ENCODE results near the gene TBC1D23. TPM values are rescaled to one million over a fixed set of nuclear protein-coding genes. Genes with fewer than 3 reads are reported as not detected.

Gene TBC1D23
- polyA plus RNA-seq, 3 donors = 10.2 to 22.7 (median 12.2) TPM

- Histone ChIP-seq H3K4me2 (replicated peaks; ENCODE audit: extremely low read depth, low read length, poor library complexity, severe bottlenecking) (no peak overlapping the region), H3K4me1 (ENCODE audit: control insufficient read depth in 1 of 2, insufficient read depth in 2 of 2, low read length in 2 of 2) (no peaks in the 10 kb centered on the region), H4K20me1 (ENCODE audit: insufficient read depth, low read length) (no peaks in the 10 kb centered on the region), H2AFZ (ENCODE audit: insufficient read depth, low read depth, low read length, poor library complexity, severe bottlenecking) (no peak overlapping the region), H3K27ac (ENCODE audit: low read depth in 1 of 2, low read length in 2 of 2) (no peak overlapping the region), H3K4me3 (replicated peaks in 1 of 3; ENCODE audit: low read depth in 2 of 3, low read length in 3 of 3) (no peak overlapping the region), H3K9me3 (replicated peaks in 1 of 2; ENCODE audit: control insufficient read depth in 1 of 2, insufficient read depth in 1 of 2, low read length in 2 of 2) (no peaks in the 10 kb centered on the region), H3K9ac (ENCODE audit: insufficient read depth, low read length, poor library complexity, severe bottlenecking) (no peak overlapping the region), H3K36me3 (replicated peaks in 1 of 2; ENCODE audit: control insufficient read depth in 1 of 2, insufficient read depth in 2 of 2, low read length in 2 of 2) (peaks cover 79 to 100% of the 10 kb centered on the region in 2 donors), H3K79me2 (ENCODE audit: insufficient read depth, low read length) (no peaks in the 10 kb centered on the region), H3K27me3 (ENCODE audit: control insufficient read depth in 2 of 2, insufficient read depth in 2 of 2, low read length in 2 of 2) (no peaks in the 10 kb centered on the region)
- no peaks in the 10 kb centered on the region for H3K27me3 Mint-ChIP-seq (ENCODE audit: low read depth in 3 of 3)
- H3K36me3 Mint-ChIP-seq = peaks cover 60 to 77% of the 10 kb centered on the region in 2 donors
- no peaks in the 10 kb centered on the region for H3K9me3 Mint-ChIP-seq
- no peak for DNase-seq
- H3K4me3 Mint-ChIP-seq = no peak overlapping the region
- no CpG with 5 or more reads among the region's 1 CpG for WGBS (ENCODE audit: insufficient coverage)
- H3K27ac Mint-ChIP-seq = no peak overlapping the region
- TF ChIP-seq CTCF (IDR thresholded peaks at IDR 0.05) = no peak
- no peaks in the 10 kb centered on the region for H3K4me1 Mint-ChIP-seq
- intact Hi-C loops (cut with micrococcal nuclease) = no loop called here
These were observed 45.9 kb downstream of the TBC1D23 start for GRCh38 chr3:100306695-100307094.

GRCh38 chr3:100310355-100310965 lies 49.7 kb downstream of the TBC1D23 start:
- no CpG with 5 or more reads among the region's 3 CpGs for WGBS (ENCODE audit: insufficient coverage)
- H3K36me3 Mint-ChIP-seq = peaks cover 51 to 73% of the 10 kb centered on the region in 2 donors
- DNase-seq = no peak
- Histone ChIP-seq H3K4me2 (replicated peaks; ENCODE audit: extremely low read depth, low read length, poor library complexity, severe bottlenecking) (no peak overlapping the region), H3K27ac (ENCODE audit: low read depth in 1 of 2, low read length in 2 of 2) (no peak overlapping the region), H3K4me3 (replicated peaks in 1 of 3; ENCODE audit: low read depth in 2 of 3, low read length in 3 of 3) (no peak overlapping the region), H2AFZ (ENCODE audit: insufficient read depth, low read depth, low read length, poor library complexity, severe bottlenecking) (no peak overlapping the region), H3K9ac (ENCODE audit: insufficient read depth, low read length, poor library complexity, severe bottlenecking) (no peak overlapping the region), H3K36me3 (replicated peaks in 1 of 2; ENCODE audit: control insufficient read depth in 1 of 2, insufficient read depth in 2 of 2, low read length in 2 of 2) (peaks cover 68 to 92% of the 10 kb centered on the region in 2 donors), H3K27me3 (ENCODE audit: control insufficient read depth in 2 of 2, insufficient read depth in 2 of 2, low read length in 2 of 2) (no peaks in the 10 kb centered on the region), H4K20me1 (ENCODE audit: insufficient read depth, low read length) (no peaks in the 10 kb centered on the region), H3K9me3 (replicated peaks in 1 of 2; ENCODE audit: control insufficient read depth in 1 of 2, insufficient read depth in 1 of 2, low read length in 2 of 2) (no peaks in the 10 kb centered on the region), H3K79me2 (ENCODE audit: insufficient read depth, low read length) (no peaks in the 10 kb centered on the region), H3K4me1 (ENCODE audit: control insufficient read depth in 1 of 2, insufficient read depth in 2 of 2, low read length in 2 of 2) (no peaks in the 10 kb centered on the region)
- TF ChIP-seq CTCF (IDR thresholded peaks at IDR 0.05) = no peak
- intact Hi-C loops (cut with micrococcal nuclease) = no loop called here
- H3K27ac Mint-ChIP-seq = no peak overlapping the region
- H3K4me1 Mint-ChIP-seq = no peaks in the 10 kb centered on the region
- no peak overlapping the region for H3K4me3 Mint-ChIP-seq
- H3K27me3 Mint-ChIP-seq (ENCODE audit: low read depth in 3 of 3) = no peaks in the 10 kb centered on the region
- peaks cover 0 to 2% (median 0%) of the 10 kb centered on the region in 7 donors for H3K9me3 Mint-ChIP-seq

All from CD14-positive monocyte (primary cell).